Measurements from ENCODE around the gene CCDC24.

Gene CCDC24

GRCh38 chr1:43981135-43981491 lies 10.3 kb upstream of the CCDC24 start:
- no peak for DNase-seq

DNA sequence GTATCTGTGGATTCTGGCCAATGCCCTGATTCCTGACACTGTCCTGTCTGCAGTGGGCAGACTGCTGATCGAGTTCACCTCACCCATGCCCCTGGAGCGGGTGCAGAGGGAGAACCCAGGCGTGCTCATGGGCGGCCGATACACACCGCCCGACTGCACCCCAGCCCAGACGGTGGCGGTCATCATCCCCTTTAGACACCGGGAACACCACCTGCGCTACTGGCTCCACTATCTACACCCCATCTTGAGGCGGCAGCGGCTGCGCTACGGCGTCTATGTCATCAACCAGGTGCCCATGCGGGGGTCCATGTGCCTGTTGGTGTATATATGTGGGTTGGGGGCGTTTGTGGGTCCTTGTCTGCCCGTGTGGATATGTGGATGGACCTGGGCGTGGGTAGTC lies 9.8 kb upstream of the CCDC24 start:
- DNase-seq: no peak

DNA sequence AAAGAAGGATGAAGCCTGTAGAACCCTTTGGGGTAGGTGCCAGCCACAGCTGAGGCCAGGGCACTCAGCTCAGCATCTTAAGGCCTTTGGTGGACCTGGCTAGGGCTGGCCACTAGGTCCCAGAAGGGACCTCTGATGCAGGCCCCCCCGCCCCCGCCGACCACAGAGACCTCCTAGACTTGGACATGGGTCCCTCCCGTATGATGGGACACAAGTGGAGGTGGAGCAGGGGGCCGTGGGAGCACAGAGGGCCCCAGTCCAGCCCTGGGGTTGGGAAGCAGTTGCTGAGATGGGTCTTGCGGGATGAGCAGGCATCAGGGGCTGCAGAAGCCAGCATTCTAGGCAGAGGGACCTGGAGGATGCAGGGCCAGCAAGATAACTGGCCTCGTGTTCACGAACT lies 9.2 kb upstream of the CCDC24 start:
- no peak for DNase-seq

DNA sequence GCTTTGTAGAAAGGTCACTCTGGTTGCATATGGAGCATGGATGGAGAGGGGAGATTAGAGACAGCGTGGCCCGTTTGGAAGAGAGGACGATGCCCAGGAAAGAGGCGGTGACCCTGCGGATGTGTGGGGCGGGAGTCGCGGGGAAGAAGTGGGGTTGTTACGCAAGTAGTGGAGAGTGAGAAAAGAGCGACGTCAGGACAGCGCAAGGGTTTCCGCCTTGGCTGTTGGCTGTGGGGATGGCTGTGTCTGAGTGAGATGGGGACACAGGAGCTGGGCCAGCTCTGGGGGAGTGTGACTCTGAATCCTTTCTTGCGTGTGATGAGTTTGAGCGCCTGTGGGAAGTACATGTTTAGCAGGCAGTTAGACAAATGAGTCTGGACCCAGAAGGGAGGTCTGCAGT lies 8.6 kb upstream of the CCDC24 start:
- no peak for DNase-seq

DNA sequence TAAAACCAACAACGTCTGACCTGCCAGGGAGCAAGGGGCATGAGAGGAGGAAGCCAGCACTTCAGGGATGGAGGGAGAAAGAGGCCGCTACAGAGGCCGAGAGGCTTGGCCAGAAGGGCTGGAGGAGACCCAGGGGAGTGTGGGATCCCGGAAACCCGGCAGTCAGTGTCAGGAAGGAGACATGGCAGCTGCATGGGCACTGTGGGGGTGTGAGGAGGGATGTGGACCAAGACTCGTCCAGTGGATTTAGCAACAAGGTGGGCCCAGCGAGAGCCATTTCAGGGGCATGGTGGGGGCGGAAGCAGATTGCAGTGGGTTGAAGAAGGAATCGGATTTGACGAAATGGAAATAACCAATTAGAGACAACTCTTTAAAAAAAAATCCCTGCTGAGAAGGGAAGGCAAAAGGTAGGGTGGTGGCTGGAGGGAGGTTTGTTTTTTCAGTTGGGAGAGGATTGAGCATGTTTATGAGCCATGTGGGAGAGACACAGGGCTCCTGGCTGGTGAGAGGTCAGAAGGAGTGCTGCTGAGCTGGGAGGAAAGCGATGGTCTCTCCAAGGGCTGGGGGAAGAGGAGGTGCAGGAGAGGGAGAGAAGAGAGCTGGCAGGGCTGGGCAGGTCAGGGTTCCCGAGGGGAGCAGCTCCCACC lies 8.0 kb upstream of the CCDC24 start:
- no peak for DNase-seq

- no peak for DNase-seq
Measured at GRCh38 chr1:43984855-43985254, 6.5 kb upstream of the CCDC24 start.

DNA sequence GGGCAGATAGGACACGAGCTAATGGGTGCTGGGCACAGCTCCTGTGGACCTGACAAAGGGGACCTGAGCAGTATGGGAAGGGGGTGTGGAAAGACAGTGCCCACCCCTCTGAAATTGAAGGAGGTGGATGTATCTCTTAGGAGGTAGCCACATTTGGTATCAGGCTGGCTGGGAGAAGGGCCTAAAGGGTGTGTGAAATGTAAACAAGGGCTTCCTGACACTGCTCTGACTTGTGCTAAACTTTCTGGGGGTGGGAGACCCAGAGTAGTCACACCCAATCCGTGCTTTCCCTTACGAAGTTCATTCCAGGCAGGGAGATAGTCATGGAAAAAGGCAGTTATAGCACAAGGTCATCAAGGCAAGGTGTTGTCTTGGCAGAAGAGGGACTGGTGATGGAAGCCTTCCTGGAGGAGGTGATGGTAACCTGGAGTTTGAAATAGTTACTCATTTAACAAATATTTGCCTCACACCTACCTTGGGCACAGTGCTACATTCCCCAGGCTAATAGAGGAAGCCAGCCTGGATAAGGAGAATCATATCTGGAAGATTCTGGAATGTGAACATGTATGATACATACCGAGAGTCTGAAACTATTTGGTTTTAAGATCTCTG lies 5.3 kb upstream of the CCDC24 start:
- DNase-seq: no peak

GRCh38 chr1:43986712-43987111 lies 4.7 kb upstream of the CCDC24 start:
- no peak for DNase-seq

GRCh38 chr1:43987159-43987902 lies 4.1 kb upstream of the CCDC24 start:
- DNase-seq: no peak

DNA sequence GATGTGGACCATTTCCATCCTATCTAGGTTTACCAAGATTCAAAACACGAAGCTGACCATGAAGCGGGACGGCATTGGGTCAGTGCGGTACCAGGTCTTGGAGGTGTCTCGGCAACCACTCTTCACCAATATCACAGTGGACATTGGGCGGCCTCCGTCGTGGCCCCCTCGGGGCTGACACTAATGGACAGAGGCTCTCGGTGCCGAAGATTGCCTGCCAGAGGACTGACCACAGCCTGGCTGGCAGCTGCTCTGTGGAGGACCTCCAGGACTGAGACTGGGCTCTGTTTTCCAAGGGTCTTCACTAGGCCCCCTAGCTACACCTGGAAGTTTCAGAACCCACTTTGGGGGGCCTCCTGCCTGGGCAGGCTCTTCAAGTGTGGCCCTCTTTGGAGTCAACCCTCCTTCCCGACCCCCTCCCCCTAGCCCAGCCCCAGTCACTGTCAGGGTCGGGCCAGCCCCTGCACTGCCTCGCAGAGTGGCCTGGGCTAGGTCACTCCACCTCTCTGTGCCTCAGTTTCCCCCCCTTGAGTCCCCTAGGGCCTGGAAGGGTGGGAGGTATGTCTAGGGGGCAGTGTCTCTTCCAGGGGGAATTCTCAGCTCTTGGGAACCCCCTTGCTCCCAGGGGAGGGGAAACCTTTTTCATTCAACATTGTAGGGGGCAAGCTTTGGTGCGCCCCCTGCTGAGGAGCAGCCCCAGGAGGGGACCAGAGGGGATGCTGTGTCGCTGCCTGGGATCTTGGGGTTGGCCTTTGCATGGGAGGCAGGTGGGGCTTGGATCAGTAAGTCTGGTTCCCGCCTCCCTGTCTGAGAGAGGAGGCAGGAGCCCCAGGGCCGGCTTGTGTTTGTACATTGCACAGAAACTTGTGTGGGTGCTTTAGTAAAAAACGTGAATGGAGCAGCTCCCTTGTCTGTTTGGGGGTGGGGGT lies 864 bp upstream of the CCDC24 start:
- no peak for DNase-seq

GRCh38 chr1:43991200-43991475 lies 261 bp upstream of the CCDC24 start:
- DNase-seq: no peak

DNA sequence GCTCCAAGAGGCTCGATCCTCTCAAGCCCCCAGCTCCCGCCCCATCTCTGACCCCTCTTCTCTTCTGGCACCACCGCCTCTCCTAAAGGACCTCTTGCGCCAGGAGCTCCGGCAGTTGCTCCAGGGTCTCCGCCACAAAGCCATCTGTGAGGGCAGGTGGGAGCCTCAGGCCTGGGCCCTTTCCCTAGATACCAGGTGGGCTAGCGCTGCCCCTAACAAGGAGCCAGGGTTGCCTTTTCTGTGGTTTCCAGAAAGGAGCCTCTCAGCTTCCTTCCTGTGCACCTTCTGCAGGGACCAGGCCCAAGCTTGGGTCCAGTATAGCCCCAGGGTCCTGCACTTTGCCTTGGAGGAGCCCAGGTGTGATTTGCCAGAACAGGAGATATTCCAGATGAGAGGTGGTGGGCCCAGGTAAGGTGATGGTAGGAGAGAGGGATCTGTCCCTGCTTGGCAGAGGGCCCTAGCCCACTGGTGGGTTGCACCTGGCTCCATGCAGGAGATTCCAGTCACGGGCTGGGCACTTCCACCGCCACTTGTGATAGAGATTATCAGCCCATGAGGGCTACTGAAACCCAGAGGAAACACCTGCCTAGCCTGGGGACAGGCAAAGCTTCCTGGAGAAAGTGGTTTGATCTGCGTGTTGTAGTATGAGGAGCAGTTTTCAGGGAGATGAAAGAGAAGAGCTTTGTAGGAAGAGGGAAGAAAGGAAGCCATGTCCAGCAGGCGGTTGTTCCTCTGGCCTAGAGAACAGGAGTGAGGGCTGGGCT lies 1.0 kb downstream of the CCDC24 start:
- no peak for DNase-seq

DNA sequence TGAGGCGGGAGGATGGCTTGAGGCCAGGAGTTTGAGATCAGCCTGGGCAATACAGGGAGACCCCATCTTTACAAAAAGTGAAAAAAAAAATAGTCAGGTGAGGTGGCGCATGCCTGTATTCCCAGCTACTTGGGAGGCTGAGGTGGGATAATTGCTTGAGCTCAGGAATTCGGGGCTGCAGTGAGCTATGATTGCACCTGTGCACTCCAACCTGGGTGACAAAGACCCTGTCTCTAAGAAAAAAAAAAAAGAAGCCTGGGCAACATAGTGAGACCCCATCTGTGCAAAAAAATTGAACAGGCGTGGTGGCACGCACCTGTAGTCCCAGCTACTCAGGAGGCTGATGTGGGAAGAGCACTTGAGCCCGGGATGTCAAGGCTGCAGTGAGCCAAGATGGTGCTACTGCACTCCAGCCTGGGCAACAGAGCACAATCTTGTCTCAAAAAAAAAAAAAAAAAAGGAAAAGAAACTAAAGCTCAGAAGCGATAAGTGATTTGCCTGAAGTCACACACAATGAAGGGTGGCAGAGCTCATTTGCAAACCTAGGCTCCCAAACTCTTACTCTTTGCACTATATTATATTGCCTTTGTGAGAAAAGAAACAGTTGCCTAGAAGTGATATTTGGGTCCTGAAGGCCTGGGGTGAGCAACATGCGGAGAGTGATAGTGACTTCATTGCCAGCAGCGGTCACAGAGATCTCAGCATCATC lies 2.0 kb downstream of the CCDC24 start:
- no peak for DNase-seq

DNA sequence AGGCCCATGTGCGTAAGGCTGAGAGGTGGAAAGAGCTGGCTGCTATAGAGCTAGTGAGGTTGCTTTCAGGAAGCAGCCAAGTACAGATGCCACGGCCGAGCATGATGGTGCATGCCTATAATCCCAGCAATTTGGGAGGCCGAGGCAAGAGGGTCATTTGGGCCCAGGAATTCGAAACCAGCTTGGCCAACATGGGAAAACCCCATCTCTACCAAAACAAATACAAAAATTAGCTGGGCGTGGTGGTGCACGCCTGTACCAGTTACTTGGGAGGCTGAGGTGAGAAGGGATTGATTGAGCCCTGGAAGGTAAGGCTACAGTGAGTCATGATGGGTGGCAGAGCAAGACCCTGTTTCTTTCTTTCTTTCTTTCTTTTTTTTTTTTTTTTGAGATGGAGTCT lies 2.7 kb downstream of the CCDC24 start:
- DNase-seq: no peak

GRCh38 chr1:43994794-43995790 lies 3.7 kb downstream of the CCDC24 start:
- no peak for DNase-seq

- no peak for DNase-seq
Measured at GRCh38 chr1:43995984-43996732, 4.8 kb downstream of the CCDC24 start.

- DNase-seq: no peak
Measured at GRCh38 chr1:43996733-43997115, 5.3 kb downstream of the CCDC24 start.

GRCh38 chr1:43997295-43997999 lies 6.0 kb downstream of the CCDC24 start:
- DNase-seq: no peak

GRCh38 chr1:43998000-43998378 lies 6.6 kb downstream of the CCDC24 start:
- DNase-seq: no peak

- DNase-seq: no peak
Measured at GRCh38 chr1:43999455-43999854, 8.1 kb downstream of the CCDC24 start.

Data from activated T-cell treated with anti-CD3 and anti-CD28 coated beads, Interleukin-2, amount 50 U/mL, for 1 hour (primary cell).